HG03520 (cell line): ENCODE data around the gene CDH4.

ENCODE experiments used
- ATAC-seq: cut with Tn5 transposase; IDR thresholded peaks from one replicate; pipeline ENCODE4 v1.9.1; 2021; ENCODE audit warnings: mild to moderate bottlenecking, moderate library complexity; ENCODE audit not compliant: unreplicated experiment

Gene CDH4

DNA sequence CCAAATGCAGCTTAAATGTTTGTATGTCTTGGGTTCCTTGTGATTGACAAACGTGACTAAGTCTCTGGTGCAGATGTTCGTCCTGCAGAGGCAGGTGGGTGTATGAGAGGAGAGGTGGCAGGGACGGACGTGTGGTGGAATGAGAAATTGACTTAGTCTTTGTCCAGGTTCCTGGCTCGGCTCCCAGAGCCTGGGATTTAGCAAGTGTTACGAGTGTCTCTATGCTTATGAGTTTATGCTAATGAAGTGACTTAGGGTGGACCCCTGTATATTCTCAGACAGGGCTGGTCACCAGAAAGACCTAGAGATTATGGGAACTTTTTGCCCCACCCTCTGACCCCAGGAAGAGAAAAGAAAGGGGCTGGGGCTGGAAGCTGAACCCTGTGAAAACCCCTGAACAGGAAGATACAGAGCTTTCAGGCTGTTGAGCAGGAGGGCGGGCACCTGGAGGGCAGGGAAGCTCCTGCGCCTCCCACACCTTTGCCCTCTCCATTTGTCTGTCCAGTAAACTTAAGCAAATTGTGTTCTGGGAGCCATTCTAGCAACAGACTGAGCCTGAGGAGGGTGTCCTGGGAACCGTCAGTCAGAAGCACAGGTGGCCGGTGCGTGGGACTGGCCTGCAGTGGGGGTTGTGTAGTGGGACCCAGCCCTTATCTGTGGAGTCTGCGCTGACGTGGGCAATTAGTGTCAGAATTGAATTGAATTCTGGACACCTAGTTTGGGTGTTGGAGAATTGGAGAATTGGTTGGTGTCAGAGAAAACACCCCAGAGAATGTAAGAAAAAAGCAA, 362.1 kb downstream of the CDH4 start:
- ATAC-seq = no peak

DNA sequence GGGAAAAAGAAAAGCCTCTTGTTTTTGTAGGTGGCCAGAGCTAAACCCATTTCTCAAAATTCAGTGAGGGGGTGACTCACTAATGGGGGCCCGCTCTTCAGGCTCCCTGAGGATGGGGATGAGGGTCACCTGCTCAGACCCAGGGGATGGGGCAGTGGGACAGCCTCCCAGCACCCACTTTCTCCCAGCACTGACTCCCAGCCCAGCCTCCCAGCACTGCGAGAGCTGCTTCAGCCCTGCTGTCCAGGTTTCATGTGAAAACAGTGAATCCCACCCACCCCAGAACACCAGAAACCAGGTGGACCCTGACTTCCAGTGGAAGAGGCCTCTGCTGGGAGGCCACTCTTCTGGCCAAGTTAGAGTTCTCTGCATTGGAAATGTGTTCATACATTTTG, 362.6 kb downstream of the CDH4 start:
- ATAC-seq = no peak

DNA sequence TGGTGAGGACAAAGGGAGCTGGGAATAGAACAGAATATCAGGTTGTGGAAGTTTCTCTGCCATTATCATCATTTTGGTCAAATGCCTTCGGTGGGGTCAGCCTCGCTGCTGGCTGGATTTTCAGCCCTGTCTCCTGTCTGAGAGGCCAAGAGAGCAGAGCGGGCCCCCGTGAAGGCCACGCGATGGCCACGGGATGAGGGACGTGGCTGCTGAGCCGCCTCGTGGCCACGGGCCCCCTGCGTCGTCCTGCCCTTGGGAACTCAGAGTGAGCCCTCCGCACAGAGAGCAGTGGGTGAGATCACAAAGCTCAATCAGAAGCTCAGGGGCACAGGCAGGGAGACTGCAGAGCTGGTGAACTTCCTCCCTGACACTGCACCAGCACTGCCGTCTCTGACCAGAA, 363.7 kb downstream of the CDH4 start:
- ATAC-seq = no peak

GRCh38 chr20:61619751-61620150, 367.7 kb downstream of the CDH4 start:
- no peak for ATAC-seq

GRCh38 chr20:61620174-61620573, 368.1 kb downstream of the CDH4 start:
- ATAC-seq = no peak

DNA sequence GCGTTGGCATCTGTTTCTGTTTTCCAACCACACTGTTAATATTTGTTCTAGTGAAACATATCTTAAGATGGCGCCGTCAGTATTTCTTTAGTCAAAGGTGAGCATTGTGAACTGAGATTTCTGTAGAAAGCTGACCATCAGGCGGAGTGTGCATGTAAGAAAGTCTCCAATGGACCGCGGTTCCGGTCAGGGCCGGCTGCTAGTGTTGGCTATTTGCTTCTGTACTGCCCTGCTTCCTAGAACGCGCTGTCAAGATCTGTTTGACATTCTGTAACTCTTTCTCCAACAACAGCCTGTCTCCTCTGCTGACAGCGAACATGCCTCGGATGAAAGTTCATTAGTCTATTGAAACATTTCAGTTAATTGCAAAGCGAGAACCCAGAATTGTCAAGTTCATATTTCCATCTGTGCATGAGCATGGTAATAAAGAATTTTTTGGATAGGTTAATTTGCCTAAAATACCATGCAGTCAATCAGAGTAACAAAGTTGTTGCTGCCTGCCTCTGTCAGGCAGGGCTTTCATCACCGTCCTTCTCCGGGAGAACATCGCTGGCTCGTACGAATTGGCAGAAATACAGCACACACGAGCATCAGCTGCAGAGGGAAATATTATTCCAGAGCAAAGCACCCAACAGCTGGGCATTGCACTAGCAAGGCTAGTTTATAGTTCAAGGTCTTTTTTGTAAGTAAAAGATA, 369.1 kb downstream of the CDH4 start:
- no peak for ATAC-seq

DNA sequence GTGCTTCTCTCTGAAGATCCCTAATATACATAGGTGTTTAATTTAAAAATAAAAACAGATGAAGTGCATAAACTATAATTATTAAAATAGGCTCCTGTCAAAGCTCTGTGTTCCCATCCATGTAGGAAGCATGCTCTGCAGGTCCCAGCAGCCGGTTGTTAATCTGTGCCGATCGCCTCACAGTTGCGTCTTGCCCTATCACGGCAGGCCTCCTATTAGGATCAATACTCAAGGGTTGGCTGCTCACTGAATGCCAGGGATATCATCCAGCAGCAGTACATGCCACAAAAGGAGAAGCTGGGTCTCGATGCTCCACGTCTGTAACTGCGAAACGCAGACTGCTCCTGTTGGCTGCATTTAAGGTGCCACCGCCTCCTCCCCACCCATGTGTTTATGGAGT, 369.8 kb downstream of the CDH4 start:
- no peak for ATAC-seq

GRCh38 chr20:61623451-61623850, 371.4 kb downstream of the CDH4 start:
- no peak for ATAC-seq

DNA sequence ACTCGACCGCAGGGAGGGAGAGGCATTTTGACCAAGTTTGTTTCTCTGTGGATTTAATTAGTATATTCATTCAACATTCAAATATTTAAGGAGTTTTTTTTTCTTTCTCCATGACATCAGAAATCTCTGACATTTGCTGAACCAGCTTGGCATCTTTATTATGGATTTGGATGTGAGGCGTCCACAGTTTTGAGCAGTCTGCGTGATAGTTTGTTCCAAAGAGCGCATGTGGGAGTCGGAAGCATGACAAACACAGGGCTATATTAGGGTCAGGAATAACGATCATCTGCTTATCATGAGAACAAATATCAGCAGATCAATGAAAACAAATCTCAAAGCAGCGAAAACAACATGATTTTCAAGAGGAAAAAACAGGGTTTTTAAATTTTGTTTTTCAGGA, 373.2 kb downstream of the CDH4 start:
- ATAC-seq = no peak

GRCh38 chr20:61626412-61626811, 374.4 kb downstream of the CDH4 start:
- no peak for ATAC-seq

DNA sequence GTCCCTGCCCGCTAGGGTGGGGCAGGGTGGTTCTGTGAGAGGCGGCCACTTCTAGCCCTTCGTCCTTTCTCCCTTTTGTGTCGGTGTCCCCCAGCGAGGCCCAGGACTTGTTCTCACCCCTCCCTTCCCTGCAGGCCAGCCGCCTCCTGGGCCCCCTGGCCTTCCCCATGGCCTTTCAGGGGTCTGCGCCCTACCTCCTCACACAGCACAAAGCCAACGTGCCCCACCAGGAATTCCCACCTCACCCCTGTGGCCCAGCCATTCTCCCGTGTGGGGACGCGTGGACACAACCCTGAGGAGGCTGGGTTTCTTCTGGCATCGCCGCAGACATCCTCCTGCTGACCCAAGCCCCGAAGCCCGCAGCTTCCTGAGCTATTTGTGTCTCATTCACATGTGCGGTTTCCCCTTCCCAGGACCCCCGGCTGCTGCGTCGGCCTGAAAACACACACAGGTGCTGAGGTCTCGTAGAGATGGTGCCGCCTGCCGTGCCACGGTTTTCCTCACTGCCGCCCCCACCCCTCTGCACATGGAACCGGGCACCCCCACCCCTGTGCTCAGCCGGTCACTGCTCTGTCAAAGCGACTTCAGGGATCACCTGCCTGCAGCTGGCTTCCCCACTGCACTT, 375.8 kb downstream of the CDH4 start:
- no peak for ATAC-seq

DNA sequence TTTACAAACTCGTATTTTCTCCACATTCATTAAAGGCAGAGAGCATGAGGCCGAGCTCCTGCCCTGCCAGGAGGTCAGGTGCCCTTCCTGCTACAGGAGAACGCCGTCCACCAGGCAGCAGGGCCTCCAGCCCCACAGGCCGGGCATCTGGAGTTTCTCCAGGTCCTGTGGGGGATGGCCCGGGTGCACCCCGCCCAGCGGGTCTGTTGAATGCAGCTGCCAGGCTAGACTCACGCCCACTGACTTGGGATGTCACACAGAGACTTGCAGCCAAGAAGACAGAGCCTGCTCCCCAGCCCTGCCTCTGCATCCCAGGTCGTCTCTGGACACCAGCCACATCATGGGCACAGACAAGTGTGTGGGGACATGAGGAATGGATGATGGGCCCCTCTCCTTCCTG, 376.4 kb downstream of the CDH4 start:
- no peak for ATAC-seq

DNA sequence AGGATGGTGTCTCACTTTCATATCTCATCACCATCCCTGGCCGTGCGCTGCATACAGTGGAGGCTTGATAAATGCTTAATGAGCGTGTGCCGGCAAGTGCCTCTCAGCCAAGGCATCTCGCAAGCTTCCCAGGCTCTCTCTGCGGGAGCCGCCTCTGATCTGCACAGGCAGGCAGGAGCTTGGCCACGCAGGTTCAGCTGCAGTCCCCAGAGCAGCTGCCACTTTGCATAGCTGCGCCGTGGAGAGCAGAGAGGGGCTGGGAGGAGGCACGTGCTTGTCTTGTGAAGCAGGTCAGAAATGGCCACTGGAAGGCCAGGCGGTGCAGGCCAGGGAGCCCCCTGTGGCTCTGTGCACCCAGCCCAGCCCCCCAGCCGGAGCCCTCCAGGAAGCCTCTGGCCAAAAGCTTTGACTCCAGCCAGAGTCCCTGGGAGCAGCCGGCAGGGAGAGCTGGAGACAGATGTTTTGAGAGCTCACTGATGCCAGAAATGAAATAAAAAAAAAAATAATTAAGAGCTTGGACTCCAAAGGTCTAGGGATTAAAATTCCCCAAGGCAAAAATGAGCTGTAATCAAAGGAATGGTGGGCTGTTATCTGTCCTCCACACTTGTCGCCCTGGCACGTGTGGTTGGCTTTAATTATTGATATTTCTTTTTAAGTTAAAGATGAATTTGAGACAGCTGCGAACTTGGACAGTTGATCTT, 377.0 kb downstream of the CDH4 start:
- ATAC-seq = no peak

DNA sequence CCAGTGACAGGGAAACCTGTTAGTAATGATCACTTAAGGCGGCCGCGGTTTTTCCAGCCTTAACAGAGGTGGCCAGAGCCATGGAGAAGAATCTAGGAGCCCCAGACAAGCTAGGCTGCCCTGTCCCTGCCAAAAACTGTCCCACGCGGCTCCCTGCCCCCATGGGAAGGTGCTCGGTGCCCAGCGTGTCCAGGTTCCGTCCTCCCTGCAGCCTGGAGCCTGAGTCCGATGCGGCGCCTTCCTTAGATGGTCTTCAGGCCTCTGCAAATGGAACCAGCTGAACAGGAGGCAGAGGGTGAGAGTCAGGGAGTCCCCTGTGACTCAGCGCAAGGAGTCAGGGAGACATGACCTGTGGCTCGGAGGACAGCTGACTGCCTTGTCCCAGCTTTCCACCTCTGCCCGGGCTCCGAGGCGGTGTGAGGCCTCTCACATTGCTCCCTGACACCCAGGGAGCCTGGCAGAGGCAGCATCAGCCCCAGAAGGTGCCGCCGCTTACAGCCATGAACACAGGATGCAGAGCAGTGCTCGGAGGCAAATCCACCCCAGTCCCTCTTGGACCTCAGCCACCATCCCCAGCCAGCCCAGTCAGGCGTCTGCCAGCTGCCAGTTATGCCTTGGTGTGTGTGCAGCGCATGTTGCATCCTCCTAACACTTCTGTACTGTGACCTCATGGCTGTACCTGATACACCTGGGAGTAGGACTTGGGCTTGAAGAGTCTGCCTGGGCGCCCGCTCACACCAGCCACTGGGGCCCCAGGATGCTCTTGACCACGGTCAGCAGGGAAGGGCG, 377.7 kb downstream of the CDH4 start:
- ATAC-seq = no peak

DNA sequence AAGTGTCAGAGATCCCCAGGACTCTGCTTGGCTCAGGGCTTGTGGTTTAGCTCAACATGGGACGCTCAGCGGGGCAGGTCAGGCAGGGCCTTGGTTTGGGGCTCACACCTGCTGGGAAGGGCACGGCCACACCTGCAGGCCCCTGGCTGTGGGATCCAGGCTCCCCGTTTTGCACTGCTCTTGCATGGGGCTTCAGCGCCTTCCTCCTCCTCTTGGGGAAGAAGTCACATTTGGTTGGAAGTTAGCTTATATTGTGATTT, 378.3 kb downstream of the CDH4 start:
- ATAC-seq = no peak

- ATAC-seq = no peak
These were observed 378.8 kb downstream of the CDH4 start for GRCh38 chr20:61630816-61631215.

DNA sequence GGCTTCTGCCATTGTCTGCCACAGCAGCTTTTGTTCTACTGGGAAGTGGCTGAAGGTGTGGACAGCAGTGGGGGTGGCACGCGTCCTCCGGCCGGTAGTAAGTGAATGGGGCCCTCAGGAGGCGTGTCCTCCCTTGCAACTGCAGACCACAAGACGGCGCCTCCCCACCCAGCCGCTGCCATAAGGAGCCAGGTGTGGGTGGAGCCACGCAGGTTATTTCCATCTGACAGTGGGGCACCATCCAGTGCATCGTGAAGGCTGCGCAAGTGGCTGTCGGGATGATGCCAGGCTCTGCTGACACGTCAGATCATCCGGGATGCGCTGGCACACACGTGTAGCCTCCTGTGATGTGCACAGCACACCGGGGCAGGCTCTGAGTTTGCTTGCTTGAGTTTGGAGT, 379.7 kb downstream of the CDH4 start:
- ATAC-seq = no peak

DNA sequence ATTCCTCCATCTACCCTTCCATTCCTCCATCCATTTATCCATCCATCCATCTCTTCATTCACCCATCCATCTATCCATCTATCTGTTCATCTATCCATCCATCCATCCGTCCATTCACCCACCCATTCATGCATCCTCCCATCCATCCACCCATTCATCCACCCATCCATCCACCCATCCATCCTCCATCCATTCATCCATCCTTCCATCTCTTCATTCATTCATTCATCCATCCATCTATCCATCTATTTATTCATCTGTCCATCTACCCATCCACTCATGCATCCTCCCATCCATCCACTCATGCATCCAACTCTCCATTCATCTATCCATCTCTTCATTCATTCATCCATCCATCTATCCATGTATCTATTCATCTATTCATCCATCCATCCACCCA, 380.9 kb downstream of the CDH4 start:
- ATAC-seq = no peak

DNA sequence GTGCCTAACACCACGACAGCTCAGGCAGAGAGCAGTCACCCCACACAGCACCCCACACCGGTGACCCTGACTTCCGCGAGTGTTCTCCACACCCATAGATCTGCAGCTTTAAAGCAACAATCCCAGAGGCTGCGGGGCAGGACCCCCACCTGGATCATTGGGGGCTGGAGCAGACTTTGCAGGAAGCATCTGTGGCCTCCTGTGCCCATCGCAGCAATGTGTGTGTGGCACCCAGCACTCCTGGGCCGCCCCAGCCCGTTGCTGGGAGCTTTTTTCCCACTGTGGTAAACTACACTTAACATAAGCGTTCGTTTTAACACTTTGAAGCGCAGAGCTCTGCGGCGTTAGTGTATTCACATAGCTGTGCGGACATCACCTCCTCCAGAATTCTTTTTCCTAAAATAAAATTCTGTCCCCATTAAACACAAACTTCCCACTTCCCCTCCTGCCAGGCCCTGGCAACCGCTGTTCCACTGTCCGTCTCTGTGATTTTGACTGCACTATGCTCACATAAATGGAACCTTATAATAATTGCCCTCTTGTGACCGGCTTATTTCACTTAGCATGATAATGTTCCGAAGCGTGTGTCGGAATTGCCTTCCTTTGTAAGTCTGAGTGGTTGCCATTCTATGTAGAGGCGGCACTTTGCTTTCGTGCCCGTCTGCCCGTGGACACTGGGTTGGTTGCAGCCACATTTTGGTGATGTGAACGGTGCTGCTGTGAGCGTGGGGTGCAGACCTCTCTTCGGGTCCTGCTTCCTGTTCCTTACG, 382.5 kb downstream of the CDH4 start:
- no peak for ATAC-seq

DNA sequence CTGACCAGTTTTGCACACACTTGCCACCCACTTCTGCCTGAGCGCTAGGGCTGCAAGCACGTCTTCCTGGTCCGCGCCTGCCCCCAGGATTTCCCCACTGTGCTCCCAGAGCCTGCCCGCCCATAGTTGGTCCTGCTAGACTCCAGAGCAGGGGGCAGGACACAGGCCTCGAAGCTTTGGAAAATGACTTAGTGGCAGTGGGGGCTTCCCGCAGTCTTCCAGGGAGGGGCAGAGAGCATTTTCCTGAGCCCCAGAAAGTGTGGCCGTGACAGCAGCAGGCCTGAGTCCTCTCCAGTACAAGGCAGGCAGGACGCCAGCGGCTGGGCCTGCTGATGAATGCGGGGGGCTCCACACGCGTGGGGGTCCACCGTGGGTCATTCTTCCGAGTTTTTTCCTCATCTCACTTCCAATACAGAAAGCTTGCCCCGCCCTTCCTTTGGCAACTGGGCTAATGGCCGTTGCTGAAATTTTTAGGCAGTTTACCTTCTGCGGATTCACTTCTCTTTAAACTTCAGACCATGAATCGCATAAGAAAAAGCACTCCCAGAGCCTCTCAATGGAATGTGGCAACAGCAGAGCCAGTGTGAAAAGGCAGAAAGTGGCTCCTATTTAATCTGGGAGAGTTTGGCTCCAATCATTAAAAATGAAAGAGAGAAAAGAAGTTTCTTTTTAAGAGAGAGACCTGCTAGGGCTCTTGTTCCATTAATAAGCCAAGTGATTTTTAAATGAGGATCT, 383.8 kb downstream of the CDH4 start:
- ATAC-seq = no peak
